GM21360 (cell line): ENCODE results near the gene CNFN.

Experiments used
- ATAC-seq: cut with Tn5 transposase; IDR thresholded peaks from one replicate; pipeline ENCODE4 v1.9.1; 2021; ENCODE audit warnings: mild to moderate bottlenecking, moderate library complexity; ENCODE audit not compliant: unreplicated experiment

Gene CNFN

GRCh38 chr19:42410371-42410770, 20.3 kb upstream of the CNFN start:
- ATAC-seq, result no peak

GRCh38 chr19:42409477-42409876, 19.4 kb upstream of the CNFN start:
- no peak for ATAC-seq

- ATAC-seq, result no peak
Observed at GRCh38 chr19:42407816-42408175, 17.7 kb upstream of the CNFN start.

DNA sequence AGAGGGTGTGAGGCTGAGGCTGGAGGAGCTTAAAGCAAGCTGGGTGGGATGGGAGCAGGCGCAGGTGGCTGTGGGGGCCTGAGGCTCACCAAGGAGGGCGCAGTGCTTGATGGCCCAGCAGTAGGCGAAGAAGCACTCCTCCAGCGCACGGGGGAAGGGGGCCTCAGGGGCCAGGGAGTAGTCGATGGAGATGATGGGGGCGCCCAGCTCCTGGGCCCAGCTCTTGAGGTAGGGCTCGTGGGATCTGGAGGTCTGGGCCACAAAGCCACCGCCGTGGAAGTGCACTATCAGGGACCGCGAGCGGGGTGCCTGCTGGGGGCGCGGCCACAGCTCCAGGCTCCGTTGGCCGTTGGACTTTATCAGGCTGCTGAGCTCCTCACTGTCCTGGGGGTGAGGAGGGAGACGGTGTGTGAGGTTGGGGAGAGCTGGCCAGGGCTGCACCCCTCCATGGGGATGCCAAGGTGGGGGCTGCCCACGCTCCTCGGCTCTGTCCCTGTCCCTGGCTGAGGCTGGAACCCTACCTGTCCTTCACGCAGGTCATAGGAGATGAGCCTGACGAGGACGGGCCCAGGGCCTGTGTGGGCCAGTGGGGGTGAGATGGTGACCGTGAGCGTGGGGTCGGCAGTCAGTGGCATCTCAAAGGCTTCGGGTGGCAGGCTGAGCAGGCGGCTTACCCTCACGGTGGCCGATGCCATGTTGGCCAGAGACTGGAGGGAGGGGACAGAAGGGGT, 17.2 kb upstream of the CNFN start:
- ATAC-seq, result no peak

GRCh38 chr19:42406111-42406510, 16.0 kb upstream of the CNFN start:
- no peak for ATAC-seq

DNA sequence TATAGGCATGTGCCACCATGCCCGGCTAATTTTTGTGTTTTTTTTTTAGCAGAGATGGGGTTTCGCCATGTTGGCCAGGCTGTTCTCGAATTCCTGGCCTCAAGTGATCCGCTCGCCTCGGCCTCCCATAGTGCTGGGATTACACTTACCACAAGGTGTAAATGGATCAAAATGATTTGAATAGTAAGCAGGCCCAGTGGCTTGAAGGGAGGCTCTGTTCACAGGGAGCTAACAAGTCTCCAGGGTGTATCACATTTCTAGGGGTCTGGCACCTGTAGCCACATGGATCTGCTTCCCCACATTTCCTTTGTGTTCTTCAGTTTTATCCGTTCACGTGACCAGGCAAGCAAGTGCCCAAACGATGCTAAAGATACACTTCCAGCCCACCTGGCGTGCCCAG, 13.5 kb upstream of the CNFN start:
- ATAC-seq, result no peak

DNA sequence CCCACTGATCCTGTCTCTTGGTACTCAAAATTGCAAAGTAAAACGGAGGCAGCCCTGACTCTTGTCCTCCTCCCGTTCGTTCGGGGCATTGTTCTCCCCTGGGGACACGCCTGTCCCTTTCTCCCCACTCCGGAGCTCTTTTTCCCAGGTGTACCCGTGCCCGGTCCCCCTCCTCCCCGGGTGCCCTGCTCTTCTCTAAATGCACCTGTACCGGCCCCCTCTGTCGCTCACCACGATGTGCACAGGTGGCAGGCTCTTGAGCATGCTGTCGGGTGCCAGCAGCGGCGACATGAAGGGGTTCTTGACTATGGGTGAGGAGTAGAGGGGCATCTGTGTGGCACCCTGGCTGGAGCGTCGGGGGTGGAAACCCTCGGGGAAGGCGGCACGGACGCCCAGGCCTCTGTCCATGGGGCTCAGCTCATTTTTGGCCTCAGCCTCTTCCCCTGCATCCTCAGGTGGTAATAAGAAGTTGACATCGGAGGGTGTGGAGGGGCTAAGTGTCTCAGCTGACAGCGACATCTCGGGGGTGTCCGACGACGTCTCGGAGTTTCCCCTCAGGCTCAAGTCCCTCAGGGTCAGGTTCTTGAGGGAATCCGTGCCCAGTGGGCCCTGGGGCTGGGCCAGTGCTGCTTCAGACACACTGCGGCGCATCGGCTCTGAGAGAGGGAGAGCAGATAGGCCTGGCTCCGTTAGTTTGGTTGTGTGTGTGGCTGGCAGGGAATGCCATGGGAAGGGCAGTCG, 12.4 kb upstream of the CNFN start:
- ATAC-seq, result no peak

GRCh38 chr19:42401365-42402303, 11.5 kb upstream of the CNFN start:
- ATAC-seq, result no peak

- no peak for ATAC-seq
Observed at GRCh38 chr19:42400404-42400803, 10.3 kb upstream of the CNFN start.

DNA sequence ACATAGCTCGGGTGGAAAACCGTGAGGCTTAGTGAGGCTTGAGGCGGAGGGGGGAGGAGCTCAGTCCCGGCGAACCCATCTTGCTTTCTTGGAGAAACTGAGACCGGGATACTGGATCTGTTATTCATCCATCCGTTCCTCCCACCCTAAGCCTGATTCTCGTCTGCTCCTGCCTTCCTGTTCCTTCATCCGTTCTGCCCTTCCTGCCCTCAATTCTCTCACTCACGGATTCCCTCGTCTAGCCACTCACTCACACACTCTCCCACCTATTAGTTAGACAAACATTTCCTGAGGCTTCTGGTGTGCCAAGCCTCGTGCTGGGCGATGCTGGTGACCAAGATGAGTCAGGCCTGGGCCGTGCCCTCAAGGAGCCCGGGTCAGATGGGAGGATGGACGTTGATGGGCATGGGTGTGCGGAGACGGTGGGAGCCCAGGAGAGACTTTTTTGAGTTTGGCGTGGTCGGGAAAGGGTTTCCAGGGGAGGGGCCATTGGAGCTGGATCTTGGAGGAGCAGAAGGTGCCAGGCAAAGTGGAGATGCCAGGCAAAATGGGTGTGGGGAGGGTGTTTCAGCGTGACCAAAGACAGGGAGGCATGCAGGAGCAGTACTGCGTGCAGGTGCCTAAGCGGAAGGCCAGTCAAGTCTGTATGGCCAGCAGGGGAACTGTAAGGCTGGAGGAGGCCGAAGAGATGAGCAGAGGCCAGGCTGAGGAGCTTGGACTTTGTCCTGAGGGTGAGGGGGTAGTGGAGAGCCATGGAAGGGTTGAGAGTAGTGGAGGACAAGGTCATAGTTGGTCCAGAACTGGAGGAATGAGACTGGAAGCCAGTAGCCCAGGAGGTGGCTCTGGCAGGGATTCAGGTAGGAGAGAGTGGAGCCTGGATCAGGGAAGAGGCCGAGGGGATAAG, 7.4 kb upstream of the CNFN start:
- no peak for ATAC-seq

DNA sequence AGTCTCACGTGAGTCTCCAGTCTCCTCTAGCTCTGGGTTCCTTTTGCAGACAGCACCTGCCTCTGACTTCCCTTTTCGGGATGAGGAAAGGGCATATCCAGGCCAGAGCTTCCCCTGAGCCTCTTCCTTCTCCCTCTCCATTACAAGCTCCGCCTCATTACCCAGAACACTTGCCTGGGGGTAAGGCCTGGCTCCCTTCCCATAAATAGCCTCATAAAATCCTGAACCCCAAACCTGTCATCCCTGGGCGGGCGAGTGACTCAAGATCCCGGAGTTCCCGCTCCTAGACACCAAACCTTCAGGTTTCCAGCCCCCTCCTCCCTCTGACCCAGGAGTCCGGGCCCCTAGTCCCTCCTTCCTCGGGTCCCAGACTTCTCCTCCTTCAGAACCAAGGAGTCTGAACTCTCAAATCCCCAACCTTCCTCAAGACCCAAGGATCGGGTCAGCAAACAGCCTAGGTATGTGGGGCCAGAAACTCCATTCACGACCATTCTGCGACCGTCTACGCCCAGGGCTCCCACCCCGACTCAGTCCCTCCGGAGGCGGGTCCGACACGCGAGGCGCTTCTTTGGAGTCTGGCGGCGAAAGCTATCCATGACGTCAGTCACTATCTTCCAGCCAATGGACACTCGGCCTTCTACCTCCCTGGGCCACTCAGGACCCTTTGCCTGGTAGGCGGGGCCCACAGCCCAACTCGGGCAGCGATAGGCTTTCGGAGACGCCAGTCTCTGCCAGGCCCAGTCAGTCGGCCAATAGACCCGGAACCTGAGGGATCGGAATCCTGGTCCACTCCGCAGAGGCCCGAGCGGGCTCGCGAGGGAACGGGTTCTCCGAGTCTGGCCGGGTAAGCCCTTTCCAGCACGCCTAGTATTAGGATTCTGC, 6.5 kb upstream of the CNFN start:
- ATAC-seq, result peak; percentile 90

- no peak for ATAC-seq
Observed at GRCh38 chr19:42394751-42395150, 4.7 kb upstream of the CNFN start.

GRCh38 chr19:42392165-42392564, 2.1 kb upstream of the CNFN start:
- no peak for ATAC-seq

DNA sequence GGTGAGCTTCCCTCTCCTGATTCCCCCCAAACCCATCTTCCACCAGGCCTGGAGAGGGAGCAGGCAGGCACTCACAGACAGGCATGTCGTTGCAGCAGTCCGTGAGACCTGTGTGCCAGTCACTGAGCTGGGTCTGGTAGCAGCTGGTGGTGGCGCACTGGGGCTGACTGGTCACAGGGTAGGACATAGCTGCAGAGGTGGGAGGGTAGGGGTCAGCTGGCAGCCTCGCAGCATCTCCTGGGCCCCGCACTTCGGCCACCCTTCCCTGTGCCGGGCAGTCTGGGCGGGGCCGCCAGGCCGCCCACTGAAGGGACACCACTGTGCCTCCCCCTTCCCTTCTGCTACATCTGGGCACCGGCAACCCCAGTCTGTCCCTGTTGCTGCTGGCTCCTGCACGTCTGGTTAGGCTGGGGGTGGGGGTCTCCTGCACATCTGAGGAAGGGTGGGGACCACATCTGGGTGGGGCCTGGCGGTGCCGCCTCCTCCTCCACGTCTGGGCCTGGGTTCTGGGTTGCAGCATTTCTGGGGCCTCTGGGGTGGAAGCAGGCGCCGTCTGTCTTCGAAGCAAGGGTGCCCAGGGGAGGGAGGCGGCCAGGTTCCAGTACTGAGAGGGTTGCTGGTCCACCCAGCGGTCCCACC, 1.1 kb downstream of the CNFN start:
- no peak for ATAC-seq

GRCh38 chr19:42386974-42387707, 3.0 kb downstream of the CNFN start:
- ATAC-seq, result peak; percentile 48

DNA sequence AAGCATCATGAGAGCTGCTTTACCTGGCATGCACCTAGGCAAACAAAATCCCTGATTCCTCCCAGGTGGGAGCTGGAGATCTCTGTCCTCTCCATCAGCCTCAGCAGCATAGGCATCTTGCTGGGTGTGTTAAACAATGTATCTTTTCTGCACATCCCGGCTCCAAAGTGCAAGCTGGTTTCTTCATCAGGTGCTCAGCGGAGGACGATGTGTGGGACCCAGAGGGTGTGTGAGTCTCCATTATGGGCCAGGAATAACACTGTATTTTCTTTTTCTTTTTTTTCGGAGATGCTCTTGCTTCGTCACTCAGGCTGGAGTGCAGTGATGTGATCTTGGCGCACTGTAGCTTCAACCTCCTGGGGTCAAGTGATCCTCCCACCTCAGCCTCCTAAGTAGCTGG, 9.9 kb downstream of the CNFN start:
- no peak for ATAC-seq

- no peak for ATAC-seq
Observed at GRCh38 chr19:42378225-42379215, 11.6 kb downstream of the CNFN start.
